NB4 (cell line): ENCODE data around the gene SLC39A3.

Source experiments
- DNase-seq: peaks from one replicate; pipeline ENCODE4 v3.0.0; 2010; ENCODE audit warnings: low read depth
- H3K4me3 ChIP-seq: one replicate; pipeline ENCODE4 v1.5.1; 2011; ENCODE audit warnings: mild to moderate bottlenecking, low read depth, low read length, moderate library complexity
- CTCF ChIP-seq: IDR thresholded peaks from one replicate; pipeline ENCODE4 v1.5.1; 2012; ENCODE audit warnings: low read depth, low read length
- MAX ChIP-seq: IDR thresholded peaks from 2 replicates; pipeline ENCODE4 v1.6.1; 2011; ENCODE audit warnings: low read depth, low read length
- MYC ChIP-seq: IDR thresholded peaks from 2 replicates; pipeline ENCODE4 v1.6.1; 2011; ENCODE audit warnings: low read depth, low read length
- POLR2A ChIP-seq: IDR thresholded peaks from 2 replicates; pipeline ENCODE4 v1.6.1; 2011; ENCODE audit warnings: mild to moderate bottlenecking; ENCODE audit not compliant: insufficient read length; ENCODE audit errors: extremely low read depth

Gene SLC39A3

GRCh38 chr19:2744113-2744512, 4.3 kb upstream of the SLC39A3 start:
- TF ChIP-seq MAX, result no peak
- no peak for TF ChIP-seq MYC
- no peak for TF ChIP-seq CTCF
- no peak for TF ChIP-seq POLR2A
- DNase-seq, result no peak
- no peak overlapping the region for H3K4me3 ChIP-seq

- DNase-seq, result no peak
- H3K4me3 ChIP-seq, result no peak overlapping the region
- TF ChIP-seq MAX (no peak), MYC (no peak), POLR2A (no peak), CTCF (no peak)
Measured at GRCh38 chr19:2743099-2743498, 3.3 kb upstream of the SLC39A3 start.

- no peak for TF ChIP-seq MYC
- no peak for TF ChIP-seq MAX
- TF ChIP-seq CTCF, result no peak
- no peak for TF ChIP-seq POLR2A
- no peak for DNase-seq
- H3K4me3 ChIP-seq, result no peak overlapping the region
Measured at GRCh38 chr19:2740314-2740656, 468 bp upstream of the SLC39A3 start.

- no peak overlapping the region for H3K4me3 ChIP-seq
- no peak for DNase-seq
- TF ChIP-seq MAX (no peak), POLR2A (no peak), MYC (no peak), CTCF (no peak)
Measured at GRCh38 chr19:2736550-2737190, 3.1 kb downstream of the SLC39A3 start.

- DNase-seq, result no peak
- H3K4me3 ChIP-seq, result no peak overlapping the region
- TF ChIP-seq POLR2A, result no peak
- no peak for TF ChIP-seq MYC
- TF ChIP-seq CTCF, result no peak
- no peak for TF ChIP-seq MAX
Measured at GRCh38 chr19:2735374-2735773, 4.4 kb downstream of the SLC39A3 start.
